LNCaP clone FGC (cell line): ENCODE measurements around the gene TRIM43B.
"Not testable (repeated sequence)": the region's sequence is repeated elsewhere in the genome, so short reads cannot be mapped to it uniquely, and the experiment has no call there.

Experiments
- DNase-seq: peaks from one replicate; pipeline ENCODE4 v3.0.0-alpha.2; 2011; ENCODE audit warnings: low read depth
- H3K4me3 ChIP-seq: 2 replicates; pipeline ENCODE4 v1.5.1; 2011; ENCODE audit warnings: mild to moderate bottlenecking, low read depth, low read length, control low read depth
- CTCF ChIP-seq: IDR thresholded peaks from 2 replicates; pipeline ENCODE4 v1.5.1; 2012; ENCODE audit warnings: mild to moderate bottlenecking; ENCODE audit not compliant: control insufficient read depth, insufficient read depth; ENCODE audit errors: extremely low read depth

Gene TRIM43B

GRCh38 chr2:95509408-95509807 lies 24.9 kb upstream of the TRIM43B start:
- DNase-seq: no peak
- TF ChIP-seq CTCF: no peak
- no peak overlapping the region for H3K4me3 ChIP-seq

- H3K4me3 ChIP-seq: no peak overlapping the region
- no peak for TF ChIP-seq CTCF
- no peak for DNase-seq
Observed at GRCh38 chr2:95505222-95505621, 20.7 kb upstream of the TRIM43B start.

GRCh38 chr2:95500854-95501253 lies 16.3 kb upstream of the TRIM43B start:
- TF ChIP-seq CTCF: no peak
- DNase-seq: no peak
- H3K4me3 ChIP-seq: no peak overlapping the region

GRCh38 chr2:95492076-95492475 lies 7.5 kb upstream of the TRIM43B start:
- not testable (repeated sequence) for H3K4me3 ChIP-seq
- DNase-seq: peak; percentile 33

GRCh38 chr2:95475025-95475424 lies 9.5 kb downstream of the TRIM43B start:
- not testable (repeated sequence) for DNase-seq, H3K4me3 ChIP-seq

- not testable (repeated sequence) for DNase-seq, H3K4me3 ChIP-seq
Observed at GRCh38 chr2:95467984-95468383, 16.6 kb downstream of the TRIM43B start.

- not testable (repeated sequence) for H3K4me3 ChIP-seq, DNase-seq
Observed at GRCh38 chr2:95466572-95466971, 18.0 kb downstream of the TRIM43B start.

GRCh38 chr2:95463292-95463691 lies 21.3 kb downstream of the TRIM43B start:
- not testable (repeated sequence) for H3K4me3 ChIP-seq, DNase-seq

- not testable (repeated sequence) for DNase-seq, H3K4me3 ChIP-seq
Observed at GRCh38 chr2:95445317-95445716, 39.2 kb downstream of the TRIM43B start.

GRCh38 chr2:95442474-95443099 lies 42.0 kb downstream of the TRIM43B start:
- DNase-seq, H3K4me3 ChIP-seq: not testable (repeated sequence)

- H3K4me3 ChIP-seq, DNase-seq: not testable (repeated sequence)
Observed at GRCh38 chr2:95435872-95436209, 48.7 kb downstream of the TRIM43B start.

- DNase-seq, H3K4me3 ChIP-seq: not testable (repeated sequence)
Observed at GRCh38 chr2:95435162-95435871, 49.2 kb downstream of the TRIM43B start.

- not testable (repeated sequence) for DNase-seq, H3K4me3 ChIP-seq
Observed at GRCh38 chr2:95434507-95435076, 50.0 kb downstream of the TRIM43B start.

- H3K4me3 ChIP-seq, DNase-seq: not testable (repeated sequence)
Observed at GRCh38 chr2:95433973-95434372, 50.6 kb downstream of the TRIM43B start.

- not testable (repeated sequence) for DNase-seq, H3K4me3 ChIP-seq
Observed at GRCh38 chr2:95433373-95433772, 51.2 kb downstream of the TRIM43B start.

- not testable (repeated sequence) for DNase-seq, H3K4me3 ChIP-seq
Observed at GRCh38 chr2:95429748-95430467, 54.6 kb downstream of the TRIM43B start.
